ENCODE data around the gene FMNL3. TPM values are rescaled to one million over a fixed set of nuclear protein-coding genes. Genes with fewer than 3 reads are reported as not detected.
"Not testable (repeated sequence)": the region's sequence is repeated elsewhere in the genome, so short reads cannot be mapped to it uniquely, and the experiment has no call there.

The FMNL3 gene
- total RNA-seq, 1 donor from 2014 or later = 19.8 TPM

DNA sequence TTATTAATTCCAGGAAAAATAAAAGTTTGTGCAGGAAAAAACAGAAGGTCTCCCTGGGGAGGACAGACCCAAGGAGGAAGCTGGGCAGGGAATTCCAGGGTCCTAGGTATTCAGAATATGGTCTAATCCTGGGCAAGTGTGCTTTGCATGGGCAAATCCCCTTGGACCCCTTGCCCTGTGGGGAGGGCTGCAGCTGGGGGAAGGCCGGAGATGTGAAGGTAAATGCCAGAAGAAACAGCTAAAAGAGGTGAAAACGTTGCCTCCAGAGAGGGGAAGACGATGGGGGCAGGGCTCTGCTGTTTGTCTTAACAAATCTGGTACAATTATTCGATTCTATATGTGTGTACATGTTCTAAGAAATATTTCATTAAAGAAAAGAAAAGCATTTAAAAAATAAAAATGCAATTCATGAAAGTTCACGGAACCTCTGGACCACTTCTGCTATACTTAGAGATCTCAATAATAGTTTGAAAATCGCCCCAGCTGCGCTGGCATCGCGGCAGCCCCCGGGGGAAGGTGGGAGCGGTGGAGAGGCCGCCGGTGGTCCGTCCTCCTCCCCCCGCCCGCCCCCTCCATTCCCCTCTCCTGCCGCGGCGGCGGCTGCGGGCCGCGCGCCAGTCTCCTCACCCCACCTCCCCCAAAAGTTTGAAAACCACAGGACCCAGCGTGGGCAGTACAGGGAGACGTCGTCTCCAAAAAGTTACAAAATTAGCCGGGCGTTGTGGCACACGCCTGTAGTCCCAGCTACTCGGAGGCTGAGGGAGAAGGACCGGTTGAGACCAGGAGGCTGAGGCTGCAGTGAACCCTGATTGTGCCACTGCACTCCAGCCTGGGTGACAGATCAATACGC, 85.3 kb downstream of the FMNL3 start:
- no peak for DNase-seq (ENCODE audit: low spot score)
- intact Hi-C loops (cut with DNase I) = loop anchor here (2.0 kb wide), 1 partner anchor 39 kb away; no protein-coding TSS in a partner anchor

DNA sequence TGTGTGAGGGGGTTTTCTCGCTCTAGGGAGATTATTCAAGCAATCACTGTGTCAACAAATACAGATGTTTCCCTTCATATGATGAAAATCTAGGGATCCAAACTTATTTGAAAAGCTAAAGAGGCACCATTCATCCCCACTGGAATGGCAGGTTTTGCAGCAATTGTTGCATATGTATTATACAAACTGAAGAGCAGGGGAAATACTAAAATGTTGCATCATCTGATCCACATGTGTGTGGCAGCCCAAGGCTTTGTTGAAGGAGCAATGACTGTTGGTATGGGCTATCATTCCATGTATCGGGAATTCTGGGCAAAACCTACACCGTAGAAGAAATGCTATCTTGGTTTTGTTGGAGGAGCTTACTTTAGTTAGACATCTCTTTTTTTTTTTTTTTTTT, 87.9 kb downstream of the FMNL3 start:
- intact Hi-C loops (cut with DNase I) = no loop called here
- no peak for DNase-seq (ENCODE audit: low spot score)

GRCh38 chr12:49618576-49618975, 88.6 kb downstream of the FMNL3 start:
- intact Hi-C loops (cut with DNase I) = no loop called here
- DNase-seq (ENCODE audit: low spot score) = no peak

DNA sequence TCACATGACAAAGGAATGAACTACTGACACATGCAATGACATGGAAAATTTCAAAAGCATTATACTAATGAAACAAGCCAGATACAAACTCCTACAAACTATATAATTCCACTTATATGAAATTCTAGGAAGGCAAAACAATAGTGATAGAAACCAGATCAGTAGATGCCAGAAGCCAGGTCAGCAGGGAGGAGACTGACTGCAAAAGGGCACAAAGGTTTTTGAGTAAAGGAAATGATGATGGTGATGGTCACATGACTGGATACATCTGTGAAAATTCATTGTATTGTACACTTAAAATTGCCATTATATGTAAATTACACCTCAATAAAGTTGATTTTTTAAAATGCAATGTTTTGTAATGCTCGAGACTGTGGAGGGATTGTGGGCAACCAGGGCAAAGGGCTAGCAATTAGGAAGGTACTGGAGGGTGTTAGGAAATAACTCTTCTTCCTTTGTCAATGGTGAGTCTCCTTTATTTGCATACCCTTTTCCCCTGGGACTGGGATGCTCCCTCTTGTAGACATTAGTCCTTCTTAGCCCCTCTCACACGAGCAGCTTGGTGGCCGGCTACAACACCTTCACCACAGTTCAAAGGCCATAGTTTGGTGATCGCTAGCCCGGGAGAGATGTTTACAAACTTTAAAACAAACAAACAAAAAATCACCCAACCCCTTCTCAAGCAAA, 90.5 kb downstream of the FMNL3 start:
- no peak for DNase-seq (ENCODE audit: low spot score)
- intact Hi-C loops (cut with DNase I) = no loop called here

GRCh38 chr12:49615725-49616124, 91.5 kb downstream of the FMNL3 start:
- intact Hi-C loops (cut with DNase I) = no loop called here
- DNase-seq (ENCODE audit: low spot score) = no peak

- intact Hi-C loops (cut with DNase I) = no loop called here
- no peak for DNase-seq (ENCODE audit: low spot score)
Observed at GRCh38 chr12:49612210-49612609, 95.0 kb downstream of the FMNL3 start.

- not testable (repeated sequence) for DNase-seq (ENCODE audit: low spot score)
Observed at GRCh38 chr12:49610785-49611184, 96.4 kb downstream of the FMNL3 start.

DNA sequence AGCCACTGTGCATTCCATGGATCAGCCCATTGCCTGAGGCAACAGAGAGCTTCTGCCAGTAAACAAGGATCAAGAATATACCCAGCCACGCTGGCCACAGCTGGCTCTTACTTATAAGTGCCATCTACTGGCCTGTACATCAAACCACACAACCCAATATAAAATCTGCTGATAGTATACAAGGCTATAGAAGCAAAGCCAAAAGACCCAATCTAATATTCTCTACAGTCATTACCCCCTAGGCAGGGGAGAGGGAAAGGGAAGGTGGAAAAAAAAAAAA, 97.4 kb downstream of the FMNL3 start:
- intact Hi-C loops (cut with DNase I) = no loop called here
- no peak for DNase-seq (ENCODE audit: low spot score)

More at GRCh38 chr12:49610785-49611184, 96.4 kb downstream of the FMNL3 start:
- intact Hi-C loops (cut with DNase I) = not testable (repeated sequence)

DNA sequence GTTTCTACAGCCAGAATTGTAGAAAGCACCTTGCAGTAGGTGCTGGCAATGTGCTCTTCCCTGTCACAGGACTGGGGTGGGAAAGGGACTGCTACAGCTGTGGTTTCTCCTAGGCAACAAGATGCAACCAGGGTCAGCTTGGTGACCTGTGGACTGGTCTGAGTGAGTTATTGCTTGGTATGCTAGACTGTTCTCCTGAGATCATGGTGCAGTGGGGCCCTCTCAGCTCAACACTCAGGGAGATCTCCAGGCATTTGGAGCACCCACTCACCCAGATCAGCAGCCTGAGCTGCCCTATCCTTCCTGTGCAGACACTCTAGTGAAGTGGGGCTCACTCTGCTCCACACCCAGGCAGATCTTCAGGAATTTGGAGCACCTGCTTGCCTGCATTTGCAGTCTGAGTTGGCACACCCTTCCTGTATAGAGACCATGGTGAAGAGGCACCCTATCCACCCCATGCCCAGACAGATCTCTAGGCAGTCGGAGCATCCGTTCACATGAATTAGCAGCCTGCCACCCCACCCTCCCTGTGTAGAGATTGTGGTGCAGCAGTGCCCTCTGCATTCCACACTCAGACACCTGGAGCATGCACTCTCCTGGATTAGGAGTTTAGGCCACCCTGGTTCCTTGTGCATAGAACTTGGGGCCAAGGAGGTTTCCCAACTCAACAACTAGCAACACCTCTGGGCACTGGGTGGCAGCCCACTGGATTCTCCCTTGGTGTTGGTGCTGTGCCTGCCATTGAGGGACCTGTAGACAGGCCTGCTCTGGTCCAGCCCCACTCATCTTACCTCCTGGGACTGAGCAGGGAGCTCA, 97.9 kb downstream of the FMNL3 start:
- intact Hi-C loops (cut with DNase I) = no loop called here
- DNase-seq (ENCODE audit: low spot score) = no peak

DNA sequence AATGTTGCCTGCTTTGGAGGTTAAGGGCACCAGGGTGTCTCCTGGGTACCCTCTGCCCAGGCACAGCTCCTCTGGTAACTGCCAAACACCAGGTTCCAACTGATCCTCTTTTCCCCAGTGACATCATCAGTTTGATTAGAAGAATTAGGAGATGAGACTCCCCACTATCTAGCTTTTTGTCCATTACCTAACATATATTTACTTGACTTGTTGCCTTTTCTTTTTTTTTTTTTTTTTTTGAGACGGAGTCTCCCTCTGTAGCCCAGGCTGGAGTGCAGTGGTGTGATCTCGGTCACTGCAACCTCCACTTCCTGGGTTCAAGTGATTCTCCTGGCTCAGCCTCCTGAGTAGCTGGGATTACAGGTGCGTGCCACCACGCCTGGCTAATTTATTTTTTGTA, 101.7 kb downstream of the FMNL3 start, which contains the start of gene FAM186B:
Gene FAM186B, minus strand, starts transcription at position 101 of the 400 bp plus-strand sequence. CDS start 162 bp downstream, outside the sequence.
- intact Hi-C loops (cut with DNase I); DNase-seq (ENCODE audit: low spot score): not testable (repeated sequence)

DNA sequence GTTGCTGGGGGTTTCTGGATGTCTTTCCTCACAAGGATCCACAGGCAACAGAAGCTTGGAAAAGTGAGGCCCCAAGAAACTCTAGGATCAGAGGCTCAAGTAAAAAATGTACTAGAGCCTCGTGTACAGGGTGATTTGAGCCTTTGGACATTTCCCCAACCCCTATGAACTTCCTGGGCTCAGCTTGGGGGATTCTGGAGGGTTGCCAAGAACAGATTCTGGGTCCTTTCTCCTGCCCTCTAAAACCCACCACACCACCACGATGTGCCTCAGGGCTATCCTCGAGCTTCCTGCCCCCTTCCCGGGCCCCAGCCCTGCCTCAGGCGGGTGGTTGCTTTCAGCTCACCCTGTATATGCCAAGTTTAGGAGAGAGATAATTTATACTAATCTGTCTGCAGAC, 102.3 kb downstream of the FMNL3 start:
- intact Hi-C loops (cut with DNase I) = no loop called here
- no peak for DNase-seq (ENCODE audit: low spot score)

DNA sequence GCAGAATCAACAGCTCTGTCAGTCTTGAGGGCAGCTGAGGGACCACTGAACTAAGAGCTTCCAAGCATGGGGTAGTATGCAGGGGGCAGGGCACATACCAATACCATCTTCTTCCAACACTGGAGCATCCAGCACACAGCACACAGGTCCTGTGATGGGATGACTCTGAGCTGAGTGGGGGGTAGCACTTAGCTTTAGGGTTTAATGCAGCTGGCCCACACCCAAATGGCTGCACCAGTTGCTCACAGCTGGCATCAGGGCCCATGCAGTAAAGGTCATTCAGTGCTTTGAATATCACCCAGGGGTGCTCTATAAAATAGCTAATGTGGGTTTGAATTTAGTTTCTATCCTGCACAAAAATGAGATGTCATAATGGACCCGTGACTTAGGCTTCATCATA, 103.5 kb downstream of the FMNL3 start:
- intact Hi-C loops (cut with DNase I) = no loop called here

GRCh38 chr12:49599961-49600360, 107.2 kb downstream of the FMNL3 start:
- no peak for DNase-seq (ENCODE audit: low spot score)
- intact Hi-C loops (cut with DNase I) = no loop called here

More for the DNA sequence above, 103.5 kb downstream of the FMNL3 start:
- DNase-seq (ENCODE audit: low spot score) = no peak

DNA sequence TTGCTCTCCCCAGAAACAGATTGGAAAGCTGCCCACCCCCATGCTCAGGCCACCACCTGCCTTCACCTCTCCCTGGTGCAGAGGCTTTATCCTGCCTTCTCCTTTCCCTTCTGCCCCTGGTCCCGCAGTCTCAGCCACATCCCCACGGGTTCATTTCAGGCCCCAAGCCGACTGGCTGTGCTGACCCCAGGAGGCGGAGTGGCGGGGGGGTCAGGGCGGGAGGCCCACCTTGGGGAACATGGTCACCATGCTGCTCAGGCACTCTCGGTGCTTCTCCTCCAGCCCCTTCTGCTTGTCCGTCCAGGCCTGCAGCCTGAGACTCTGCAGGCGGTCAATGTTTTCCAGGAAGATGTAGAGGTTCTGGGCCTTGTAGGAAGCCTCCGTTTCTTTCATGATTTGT, 108.7 kb downstream of the FMNL3 start:
- intact Hi-C loops (cut with DNase I) = no loop called here
- no peak for DNase-seq (ENCODE audit: low spot score)

DNA sequence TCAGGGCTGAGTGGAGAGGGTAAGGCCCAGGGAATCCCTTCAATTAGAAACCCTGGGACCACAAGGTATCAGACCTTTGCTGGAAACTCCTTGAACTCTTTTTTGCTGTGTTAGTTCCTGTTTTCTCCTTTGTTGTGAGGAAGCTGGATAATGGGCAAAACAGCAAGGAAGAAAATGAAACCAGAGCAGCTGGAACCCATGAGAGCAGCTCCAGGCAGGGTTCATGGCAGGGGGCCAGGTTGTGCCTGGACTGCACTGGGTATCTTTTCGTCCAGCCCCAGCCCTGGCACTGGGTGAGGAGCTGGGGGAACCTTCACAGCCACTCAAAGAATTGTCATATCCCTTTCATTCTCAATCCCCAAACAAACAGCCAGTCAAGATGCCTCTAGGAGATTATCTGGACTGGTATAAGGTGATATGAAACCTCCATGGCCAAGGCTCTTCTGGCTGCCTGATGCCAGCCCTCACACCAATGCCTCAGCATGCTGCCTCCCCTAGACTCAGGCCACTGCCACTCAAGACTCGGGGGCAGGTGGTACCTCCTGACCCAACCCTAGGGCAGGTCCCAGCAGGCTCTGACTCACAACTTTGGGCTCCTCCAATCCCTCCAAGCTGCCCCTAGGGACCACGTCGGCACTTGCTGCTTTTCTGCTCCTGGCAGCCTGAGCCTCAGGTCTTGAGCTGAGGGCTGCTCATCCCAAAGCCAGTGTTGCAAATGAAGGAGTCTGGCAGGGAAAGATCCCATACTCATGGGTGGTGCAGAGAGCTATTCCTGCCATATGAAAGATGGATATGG, 118.3 kb downstream of the FMNL3 start:
- DNase-seq (ENCODE audit: low spot score) = no peak
- intact Hi-C loops (cut with DNase I) = no loop called here

DNA sequence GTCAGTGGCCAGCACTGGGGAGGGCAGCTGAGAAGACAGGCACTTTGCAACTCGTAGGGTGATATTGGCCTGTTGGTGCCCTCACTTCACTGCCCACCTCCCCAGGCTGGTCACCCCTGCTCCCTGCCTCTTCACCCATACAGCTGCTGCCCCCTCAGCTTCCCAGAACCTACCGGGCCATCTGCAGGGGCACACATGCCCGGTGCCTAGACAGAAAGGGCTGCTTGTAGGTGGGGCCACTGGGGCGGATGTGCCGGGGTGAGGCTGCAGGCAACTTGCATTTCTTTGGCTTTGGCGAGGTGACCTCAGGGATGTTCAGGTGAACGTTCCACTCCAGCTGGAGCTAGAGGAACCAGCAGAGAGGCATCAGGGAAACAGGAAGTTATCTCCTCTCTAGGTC, 118.9 kb downstream of the FMNL3 start:
- no peak for DNase-seq (ENCODE audit: low spot score)
- intact Hi-C loops (cut with DNase I) = no loop called here

DNA sequence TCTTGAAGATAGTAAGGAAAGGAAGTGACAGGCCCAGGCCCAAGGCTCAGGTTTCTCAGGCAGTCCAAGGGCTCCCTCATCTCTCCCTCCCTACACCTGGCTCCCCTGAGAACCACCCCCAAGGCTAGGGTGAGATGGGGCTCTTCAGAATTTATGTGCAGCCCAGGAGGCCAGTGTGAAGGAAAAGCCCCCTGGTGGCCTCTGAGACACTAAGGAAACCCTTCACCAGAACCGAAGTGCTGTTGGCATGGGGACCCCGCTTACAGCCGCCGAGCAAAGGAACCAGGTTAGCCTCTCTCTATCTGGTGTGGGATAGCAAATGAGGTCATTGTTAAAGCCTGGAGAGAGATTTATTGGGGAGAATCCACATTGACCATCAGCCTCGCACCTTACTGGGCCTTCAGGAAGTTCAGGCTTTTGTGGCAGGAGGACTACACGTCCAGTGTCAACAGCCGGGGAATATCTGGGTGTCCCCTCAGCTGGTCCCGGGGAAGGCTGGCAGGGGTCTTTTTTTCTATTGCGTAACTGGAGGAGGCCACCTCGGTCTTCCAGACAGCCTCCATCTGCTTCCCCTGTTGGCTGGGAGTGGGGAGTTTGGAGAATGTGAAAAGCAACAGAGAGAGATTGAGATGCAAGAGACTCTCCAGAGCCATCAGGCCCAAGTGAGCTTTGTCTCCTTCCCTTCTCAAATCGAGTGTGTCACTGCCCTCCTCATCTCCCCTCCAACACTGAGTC, 119.9 kb downstream of the FMNL3 start:
- intact Hi-C loops (cut with DNase I) = no loop called here
- DNase-seq (ENCODE audit: low spot score) = no peak

Measured in cardiac septum (tissue), 1 donor.